IMR-90 (cell line): ENCODE measurements around the gene SDK1. TPM values are rescaled to one million over a fixed set of nuclear protein-coding genes. Genes with fewer than 3 reads are reported as not detected.

Experiments used
- ATAC-seq: fragments of 200-7000 bp; cut with Tn5 transposase; 2 replicates; pipeline ENCODE4 v1.9.1; 2020; ENCODE audit warnings: low read depth, mild to moderate bottlenecking, moderate library complexity
- BruUV-seq: library from RNA; stranded (reverse); fragments of 400-500 nt; replicated peaks from 2 replicates; lab custom pipeline; 2021; lab: Mats Ljungman, UMichigan
- CTCF ChIA-PET: fragments of 300-600 bp; formaldehyde crosslinking; extraction: SDS; loops from one replicate; lab custom pipeline; 2021; ENCODE audit warnings: antibody characterized with exemption; lab: Yijun Ruan, JAX
- POLR2A ChIA-PET: fragments of 300-600 bp; sonication (Branson Sonifier 250); formaldehyde crosslinking; loops from one replicate; lab custom pipeline; 2022; ENCODE audit warnings: antibody characterized with exemption; ENCODE audit not compliant: unreplicated experiment; lab: Charles Lee
- DNase-seq: peaks from one replicate; pipeline ENCODE4 v3.0.0; 2013
- H2AFZ ChIP-seq: replicated peaks from 2 replicates; pipeline ENCODE3; 2013; ENCODE audit warnings: low read length, mild to moderate bottlenecking; ENCODE audit not compliant: poor library complexity
- H2AK5ac ChIP-seq: 2 replicates; pipeline ENCODE4 v1.6.1; 2013; ENCODE audit warnings: low read depth, low read length, inconsistent platforms
- H2AK9ac ChIP-seq: replicated peaks from 2 replicates; pipeline ENCODE3; 2013; ENCODE audit warnings: mild to moderate bottlenecking, low read depth, low read length, moderate library complexity; ENCODE audit not compliant: poor library complexity
- H2BK120ac ChIP-seq: 2 replicates; pipeline ENCODE4 v1.6.1; 2013; ENCODE audit warnings: low read depth, low read length, inconsistent platforms
- H2BK15ac ChIP-seq: 3 replicates; pipeline ENCODE4 v1.6.1; 2013; ENCODE audit warnings: low read depth, low read length, inconsistent platforms
- H2BK20ac ChIP-seq: 2 replicates; pipeline ENCODE4 v1.6.1; 2013; ENCODE audit warnings: low read depth, mild to moderate bottlenecking, inconsistent platforms, low read length, moderate library complexity
- H2BK5ac ChIP-seq: 2 replicates; pipeline ENCODE4 v1.6.1; 2013; ENCODE audit warnings: mild to moderate bottlenecking, low read depth, low read length, inconsistent platforms; ENCODE audit not compliant: poor library complexity, severe bottlenecking
- H3K14ac ChIP-seq: replicated peaks from 2 replicates; pipeline ENCODE4 v1.6.1; 2013; ENCODE audit warnings: low read depth, low read length, inconsistent platforms
- H3K18ac ChIP-seq: 2 replicates; pipeline ENCODE4 v1.6.1; 2013; ENCODE audit warnings: low read depth, low read length, control low read depth
- H3K23ac ChIP-seq: 2 replicates; pipeline ENCODE4 v1.6.1; 2013; ENCODE audit warnings: low read depth, low read length, inconsistent platforms
- H3K27ac ChIP-seq: 2 replicates; pipeline ENCODE4 v1.5.1; 2013; ENCODE audit warnings: mild to moderate bottlenecking, control low read depth, low read length; ENCODE audit not compliant: insufficient read depth
- H3K27me3 ChIP-seq: 2 replicates; pipeline ENCODE4 v1.6.1; 2013; ENCODE audit warnings: low read length; ENCODE audit not compliant: control insufficient read depth, insufficient read depth
- H3K36me3 ChIP-seq: 2 replicates; pipeline ENCODE4 v1.6.1; 2013; ENCODE audit warnings: low read length, mixed read lengths; ENCODE audit not compliant: control insufficient read depth, insufficient read depth
- H3K4ac ChIP-seq: 2 replicates; pipeline ENCODE4 v1.6.1; 2013; ENCODE audit warnings: low read depth, low read length, inconsistent platforms
- H3K4me1 ChIP-seq: 2 replicates; pipeline ENCODE4 v1.6.1; 2013; ENCODE audit warnings: low read length, mixed read lengths; ENCODE audit not compliant: control insufficient read depth, insufficient read depth
- H3K4me2 ChIP-seq: 2 replicates; pipeline ENCODE4 v1.6.1; 2013; ENCODE audit warnings: low read depth, mild to moderate bottlenecking, control low read depth, low read length, moderate library complexity
- H3K4me3 ChIP-seq: 2 replicates; pipeline ENCODE4 v1.5.1; 2013; ENCODE audit warnings: low read depth, mild to moderate bottlenecking, control low read depth, low read length, moderate library complexity; ENCODE audit not compliant: insufficient read depth
- H3K56ac ChIP-seq: 2 replicates; pipeline ENCODE4 v1.6.1; 2013; ENCODE audit warnings: low read length, inconsistent platforms; ENCODE audit not compliant: insufficient read depth; ENCODE audit errors: extremely low read depth
- H3K79me1 ChIP-seq, 2 experiments: 2 replicates each; pipeline ENCODE4 v1.6.1; 2013; ENCODE audit warnings: low read length in 2 of 2, inconsistent platforms in 1 of 2, low read depth in 1 of 2
- H3K9ac ChIP-seq: 2 replicates; pipeline ENCODE4 v1.6.1; 2013; ENCODE audit warnings: low read depth, low read length, control low read depth
- H3K9me1 ChIP-seq: 2 replicates; pipeline ENCODE4 v1.6.1; 2013; ENCODE audit warnings: low read length, inconsistent platforms; ENCODE audit not compliant: insufficient read depth
- H3K9me3 ChIP-seq: 2 replicates; pipeline ENCODE4 v1.6.1; 2013; ENCODE audit warnings: low read length; ENCODE audit not compliant: control insufficient read depth, insufficient read depth
- H4K20me1 ChIP-seq: 2 replicates; pipeline ENCODE4 v1.6.1; 2013; ENCODE audit warnings: low read length, inconsistent platforms; ENCODE audit not compliant: insufficient read depth
- H4K5ac ChIP-seq: 2 replicates; pipeline ENCODE4 v1.6.1; 2013; ENCODE audit warnings: mild to moderate bottlenecking, low read depth, low read length, control low read depth
- H4K8ac ChIP-seq, 2 experiments: 2 replicates each; pipeline ENCODE4 v1.6.1; 2013; ENCODE audit warnings: low read depth in 2 of 2, low read length in 2 of 2, control low read depth in 1 of 2, inconsistent platforms in 1 of 2
- H4K91ac ChIP-seq: 2 replicates; pipeline ENCODE4 v1.6.1; 2013; ENCODE audit warnings: low read depth, low read length, inconsistent platforms; ENCODE audit not compliant: insufficient read depth
- BHLHE40 ChIP-seq: fragments of 150-350 bp; IDR thresholded peaks from 2 replicates; pipeline ENCODE4 v1.6.1; 2016; ENCODE audit warnings: mild to moderate bottlenecking, low read depth, low read length
- CTCF ChIP-seq: conservative IDR thresholded peaks from 2 replicates; pipeline ENCODE4 v1.5.1; 2012; ENCODE audit warnings: mild to moderate bottlenecking, low read depth, low read length, improper control_type of control experiment
- NFE2L2 ChIP-seq: fragments of 150-350 bp; IDR thresholded peaks from 2 replicates; pipeline ENCODE4 v1.6.1; 2016; ENCODE audit warnings: low read depth, mild to moderate bottlenecking, low read length
- RAD21 ChIP-seq: IDR thresholded peaks from 2 replicates; pipeline ENCODE4 v1.6.1; 2012; ENCODE audit warnings: low read length, improper control_type of control experiment
- RCOR1 ChIP-seq: IDR thresholded peaks from 2 replicates; pipeline ENCODE4 v1.6.1; 2012; ENCODE audit warnings: mild to moderate bottlenecking, low read length, improper control_type of control experiment; ENCODE audit not compliant: insufficient replicate concordance
- WGBS, 2 experiments: methylation state at CpG; one replicate each; pipeline versions ENCODE4 v1.1.5 to v1.1.7; 2013; ENCODE audit warnings: missing lambda C conversion rate in 2 of 2; ENCODE audit not compliant: insufficient read length in 1 of 2; ENCODE audit errors: extremely low coverage in 2 of 2; 5-methylcytosine and 5-hydroxymethylcytosine counted together
- dilution Hi-C: fragments of 300-500 bp; cut with HindIII; formaldehyde crosslinking; loops from one replicate; pipeline ENCODE4 v1.14.3; 2018; ENCODE audit warnings: low sequenced_read_pairs; ENCODE audit not compliant: unreplicated experiment
- in situ Hi-C: fragments of 300-500 bp; cut with MboI; formaldehyde crosslinking; loops from 3 replicates; pipeline ENCODE4 v1.14.3; 2019; ENCODE audit warnings: low sequenced_read_pairs, inconsistent platforms, mixed read lengths
- intact Hi-C: fragments of 100-400 bp; cut with micrococcal nuclease; formaldehyde crosslinking; loops from 2 replicates; pipeline ENCODE4 v1.10.0; 2022
- polyA plus RNA-seq, 3 experiments: library from polyadenylated mRNA; depleted of rRNA; stranded (reverse); fragments of >200 nt; gene quantifications; 2 replicates each; pipeline ENCODE4 v1.2.3, GENCODE V29; 2012; ENCODE audit warnings: low replicate concordance in 1 of 3
- total RNA-seq: library from RNA; depleted of rRNA; stranded (reverse); fragments of >200 nt; gene quantifications from 2 replicates; pipeline ENCODE4 v1.2.3, GENCODE V29; 2012
- TF ChIP-seq, protein P1 (sequence below): fragments of 150-350 bp; IDR thresholded peaks from 2 replicates; pipeline ENCODE4 v1.6.1; 2016; ENCODE audit warnings: low read depth, mild to moderate bottlenecking, low read length, moderate library complexity, borderline replicate concordance

The SDK1 gene
- total and polyA plus RNA-seq, 2 of the 4 experiments (the other 2 are of a cell fraction) = 1.5 to 1.6 TPM

DNA sequence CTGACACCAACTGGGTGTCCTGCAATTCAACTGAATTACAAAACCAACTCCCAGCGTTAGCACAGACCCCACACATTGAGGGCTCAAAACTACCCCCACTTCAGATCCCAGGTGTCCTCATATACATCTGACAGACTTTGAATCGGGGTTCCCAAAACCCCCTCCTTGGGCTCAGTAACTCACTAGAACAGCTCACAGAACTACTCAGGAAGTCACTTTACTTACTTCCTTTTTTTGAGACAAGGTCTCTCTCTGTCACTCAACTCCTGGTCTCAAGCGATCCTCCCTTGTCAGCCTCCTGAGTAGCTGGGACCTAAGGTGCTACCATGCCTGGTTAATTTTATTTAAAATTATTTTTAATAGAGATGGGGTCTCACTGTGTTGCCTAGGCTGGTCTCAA lies 456.0 kb downstream of the SDK1 start:
- ChIA-PET POLR2A (no interaction called here), CTCF (no interaction called here)
- Histone ChIP-seq H4K20me1 (no peaks in the 10 kb centered on the region), H3K9me1 (no peaks in the 10 kb centered on the region), H2AFZ (no peak overlapping the region), H3K14ac (no peak overlapping the region), H3K4me1 (peaks cover under 1% of the 10 kb centered on the region; the same call in 1 of the 2 replicates), H3K9ac (no peak overlapping the region), H2BK5ac (no peak overlapping the region), H2AK9ac (no peak overlapping the region), H4K91ac (no peak overlapping the region), H3K18ac (no peak overlapping the region), H4K8ac (no peak overlapping the region), H3K4ac (no peak overlapping the region), H3K79me1 (no peaks in the 10 kb centered on the region), H3K4me3 (no peak overlapping the region), H3K23ac (no peak overlapping the region), H3K9me3 (peaks cover 4% of the 10 kb centered on the region; the same call in 1 of the 2 replicates), H2BK120ac (no peak overlapping the region), H3K36me3 (no peaks in the 10 kb centered on the region), H4K5ac (no peak overlapping the region), H2BK15ac (no peak overlapping the region), H2AK5ac (no peak overlapping the region), H3K27ac (no peak overlapping the region), H2BK20ac (no peak overlapping the region), H3K56ac (no peak overlapping the region), H3K27me3 (no peaks in the 10 kb centered on the region), H3K4me2 (no peak overlapping the region)
- in situ Hi-C loops = no loop called here
- TF ChIP-seq NFE2L2 (no peak), CTCF (no peak), RAD21 (no peak), RCOR1 (no peak), BHLHE40 (no peak)
- TF ChIP-seq, protein P1, sequence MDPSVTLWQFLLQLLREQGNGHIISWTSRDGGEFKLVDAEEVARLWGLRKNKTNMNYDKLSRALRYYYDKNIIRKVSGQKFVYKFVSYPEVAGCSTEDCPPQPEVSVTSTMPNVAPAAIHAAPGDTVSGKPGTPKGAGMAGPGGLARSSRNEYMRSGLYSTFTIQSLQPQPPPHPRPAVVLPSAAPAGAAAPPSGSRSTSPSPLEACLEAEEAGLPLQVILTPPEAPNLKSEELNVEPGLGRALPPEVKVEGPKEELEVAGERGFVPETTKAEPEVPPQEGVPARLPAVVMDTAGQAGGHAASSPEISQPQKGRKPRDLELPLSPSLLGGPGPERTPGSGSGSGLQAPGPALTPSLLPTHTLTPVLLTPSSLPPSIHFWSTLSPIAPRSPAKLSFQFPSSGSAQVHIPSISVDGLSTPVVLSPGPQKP = no peak
- ATAC-seq (no peak), DNase-seq (no peak)
- dilution Hi-C loops = no loop called here
- WGBS, 2 experiments = no CpG with 5 or more reads among the region's 3 CpGs
- intact Hi-C loops = no loop called here
- BruUV-seq = no TSS peak
